Peyer's patch (tissue), 4 donors: ENCODE results near the gene RAD51B.

ENCODE experiments used
- CTCF ChIP-seq, 6 experiments: fragments of 450-650 bp in 4 of 6; fragments of 200-600 bp in 2 of 6; sonication (generic) in 1 of 6; IDR thresholded peaks; one replicate each; pipeline ENCODE4 v1.5.1; 2017 to 2019; ENCODE audit warnings: antibody characterized with exemption in 6 of 6, mild to moderate bottlenecking in 3 of 6, moderate library complexity in 1 of 6
- POLR2A ChIP-seq, 2 donors: fragments of 450-650 bp; IDR thresholded peaks; one replicate each; pipeline ENCODE4 v1.5.1; 2017; ENCODE audit warnings: antibody characterized with exemption in 2 of 2, mild to moderate bottlenecking in 2 of 2, moderate library complexity in 2 of 2

- TF ChIP-seq CTCF (IDR thresholded peaks at IDR 0.05) (no peak), POLR2A (IDR thresholded peaks at IDR 0.05) (no peak)
Observed at GRCh38 chr14:68696266-68696665, 876.7 kb downstream of the RAD51B start.
